Muscle of leg (tissue), 11 donors: ENCODE measurements around the gene PLEKHA8. TPM values are rescaled to one million over a fixed set of nuclear protein-coding genes. Genes with fewer than 3 reads are reported as not detected.

Experiments used
- DNase-seq: peaks from one replicate; pipeline ENCODE4 v3.0.0; 2013
- H3K27ac ChIP-seq: one replicate; pipeline ENCODE4 v1.5.1; 2013; ENCODE audit warnings: mild to moderate bottlenecking, low read length, control low read depth
- H3K27me3 ChIP-seq: one replicate; pipeline ENCODE4 v1.6.1; 2013; ENCODE audit warnings: low read length; ENCODE audit not compliant: control insufficient read depth, insufficient read depth
- H3K36me3 ChIP-seq: one replicate; pipeline ENCODE4 v1.6.1; 2013; ENCODE audit warnings: low read length; ENCODE audit not compliant: control insufficient read depth, insufficient read depth
- H3K4me1 ChIP-seq: one replicate; pipeline ENCODE4 v1.6.1; 2013; ENCODE audit warnings: low read length; ENCODE audit not compliant: control insufficient read depth, insufficient read depth
- H3K4me3 ChIP-seq: one replicate; pipeline ENCODE4 v1.5.1; 2013; ENCODE audit warnings: low read length, control low read depth
- H3K9me3 ChIP-seq: replicated peaks from 2 replicates; pipeline ENCODE4 v1.6.1; 2013; ENCODE audit warnings: low read depth, low read length; ENCODE audit not compliant: control insufficient read depth
- WGBS: methylation state at CpG from one replicate; pipeline ENCODE4 v1.1.5; 2013; ENCODE audit warnings: missing lambda C conversion rate; ENCODE audit not compliant: insufficient coverage; 5-methylcytosine and 5-hydroxymethylcytosine counted together
- polyA plus RNA-seq, 8 donors: library from polyadenylated mRNA; unstranded; fragments of 120-200 nt; gene quantifications; one replicate each; pipeline versions ENCODE4 v1.2.1 to v1.2.3, GENCODE V29; 2013; ENCODE audit warnings: inconsistent platforms in 1 of 8, low replicate concordance in 1 of 8; ENCODE audit not compliant: insufficient read length in 8 of 8, insufficient read depth in 1 of 8
- total RNA-seq: library from RNA; stranded (reverse); fragments of 120-200 nt; gene quantifications from one replicate; pipeline ENCODE4 v1.2.4, GENCODE V29; 2013

Gene PLEKHA8
- total and polyA plus RNA-seq, 9 donors: 7.7 to 13.3 (median 11.2) TPM

- peaks cover 10% of the 10 kb centered on the region for H3K4me1 ChIP-seq
- peaks cover 12% of the 10 kb centered on the region for H3K9me3 ChIP-seq
- DNase-seq: peak; percentile 85
- peak overlapping the region; percentile 39 for H3K27ac ChIP-seq
- no peak overlapping the region for H3K4me3 ChIP-seq
- H3K27me3 ChIP-seq: no peaks in the 10 kb centered on the region
- H3K36me3 ChIP-seq: no peaks in the 10 kb centered on the region
- WGBS: 44% methylated on average over 5 of the region's 6 CpGs
Observed at GRCh38 chr7:30116771-30117170, 88.6 kb downstream of the PLEKHA8 start.

DNA sequence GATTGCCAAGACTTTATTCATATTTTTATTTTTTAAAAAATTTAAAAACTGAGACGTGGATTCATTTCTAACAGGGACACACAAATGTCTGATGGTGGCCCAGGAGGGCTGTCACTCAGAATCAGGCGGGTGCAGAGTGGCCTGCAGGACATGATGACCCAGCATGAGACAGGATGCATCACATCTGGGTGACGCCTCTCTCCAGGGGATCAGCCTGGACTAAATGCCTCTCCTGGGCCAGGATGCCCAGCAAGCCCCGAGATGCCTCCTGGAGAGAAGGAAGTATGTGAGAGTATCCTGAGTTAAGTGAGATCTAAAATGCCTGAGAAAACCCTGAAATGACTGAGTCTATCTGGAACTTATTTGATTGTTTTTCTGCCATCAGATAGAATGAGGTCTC is 89.7 kb downstream of the PLEKHA8 start:
- H3K27ac ChIP-seq: no peak overlapping the region
- DNase-seq: no peak
- H3K36me3 ChIP-seq: no peaks in the 10 kb centered on the region
- H3K4me1 ChIP-seq: peaks cover 10% of the 10 kb centered on the region
- 71% methylated on average over 4 of the region's 4 CpGs for WGBS
- peaks cover 9% of the 10 kb centered on the region for H3K9me3 ChIP-seq
- H3K4me3 ChIP-seq: no peak overlapping the region
- no peaks in the 10 kb centered on the region for H3K27me3 ChIP-seq

- 52% methylated on average over 3 of the region's 4 CpGs for WGBS
- no peak for DNase-seq
- H3K4me1 ChIP-seq: peaks cover 10% of the 10 kb centered on the region
- H3K4me3 ChIP-seq: no peak overlapping the region
- H3K27ac ChIP-seq: no peak overlapping the region
- no peaks in the 10 kb centered on the region for H3K27me3 ChIP-seq
- no peaks in the 10 kb centered on the region for H3K9me3 ChIP-seq
- H3K36me3 ChIP-seq: no peaks in the 10 kb centered on the region
Observed at GRCh38 chr7:30119890-30120577, 91.8 kb downstream of the PLEKHA8 start.

GRCh38 chr7:30133736-30134610 is 105.8 kb downstream of the PLEKHA8 start:
- WGBS: 22% methylated on average over 9 of the region's 13 CpGs

GRCh38 chr7:30134611-30135300 is 106.5 kb downstream of the PLEKHA8 start, which contains the start of gene MTURN:
Gene MTURN (plus strand): TSS chr7:30134986. CDS start chr7:30135137, 151 bp downstream.
- under 1% methylated on average over 94 of the region's 99 CpGs for WGBS
- peak; percentile 88 for DNase-seq
- H3K36me3 ChIP-seq: no peaks in the 10 kb centered on the region
- H3K4me1 ChIP-seq: peaks cover 19% of the 10 kb centered on the region
- no peaks in the 10 kb centered on the region for H3K9me3 ChIP-seq
- H3K27ac ChIP-seq: peak within 1 kb of the TSS; percentile 80
- peaks cover 5% of the 10 kb centered on the region for H3K27me3 ChIP-seq
- peak within 1 kb of the TSS; percentile 72 for H3K4me3 ChIP-seq

More at GRCh38 chr7:30133736-30134610, 105.8 kb downstream of the PLEKHA8 start:
- Histone ChIP-seq H3K9me3 (no peaks in the 10 kb centered on the region), H3K27me3 (peaks cover 5% of the 10 kb centered on the region), H3K4me1 (peaks cover 14% of the 10 kb centered on the region), H3K27ac (peak overlapping the region; percentile 76), H3K36me3 (no peaks in the 10 kb centered on the region), H3K4me3 (peak overlapping the region; percentile 59)
- DNase-seq: no peak

GRCh38 chr7:30135301-30136116 is 107.3 kb downstream of the PLEKHA8 start:
- WGBS: under 1% methylated on average over 93 of the region's 93 CpGs
- H3K9me3 ChIP-seq: no peaks in the 10 kb centered on the region
- H3K4me3 ChIP-seq: peak overlapping the region; percentile 72
- DNase-seq: peak; percentile 77
- H3K36me3 ChIP-seq: no peaks in the 10 kb centered on the region
- peaks cover 22% of the 10 kb centered on the region for H3K4me1 ChIP-seq
- peak overlapping the region; percentile 80 for H3K27ac ChIP-seq
- H3K27me3 ChIP-seq: peaks cover 5% of the 10 kb centered on the region

GRCh38 chr7:30136117-30136731 is 108.0 kb downstream of the PLEKHA8 start:
- Histone ChIP-seq H3K27ac (peak overlapping the region; percentile 45), H3K4me1 (peaks cover 22% of the 10 kb centered on the region), H3K4me3 (peak overlapping the region; percentile 72), H3K36me3 (no peaks in the 10 kb centered on the region), H3K27me3 (peaks cover 5% of the 10 kb centered on the region), H3K9me3 (no peaks in the 10 kb centered on the region)
- 9% methylated on average over 24 of the region's 36 CpGs for WGBS
- no peak for DNase-seq

DNA sequence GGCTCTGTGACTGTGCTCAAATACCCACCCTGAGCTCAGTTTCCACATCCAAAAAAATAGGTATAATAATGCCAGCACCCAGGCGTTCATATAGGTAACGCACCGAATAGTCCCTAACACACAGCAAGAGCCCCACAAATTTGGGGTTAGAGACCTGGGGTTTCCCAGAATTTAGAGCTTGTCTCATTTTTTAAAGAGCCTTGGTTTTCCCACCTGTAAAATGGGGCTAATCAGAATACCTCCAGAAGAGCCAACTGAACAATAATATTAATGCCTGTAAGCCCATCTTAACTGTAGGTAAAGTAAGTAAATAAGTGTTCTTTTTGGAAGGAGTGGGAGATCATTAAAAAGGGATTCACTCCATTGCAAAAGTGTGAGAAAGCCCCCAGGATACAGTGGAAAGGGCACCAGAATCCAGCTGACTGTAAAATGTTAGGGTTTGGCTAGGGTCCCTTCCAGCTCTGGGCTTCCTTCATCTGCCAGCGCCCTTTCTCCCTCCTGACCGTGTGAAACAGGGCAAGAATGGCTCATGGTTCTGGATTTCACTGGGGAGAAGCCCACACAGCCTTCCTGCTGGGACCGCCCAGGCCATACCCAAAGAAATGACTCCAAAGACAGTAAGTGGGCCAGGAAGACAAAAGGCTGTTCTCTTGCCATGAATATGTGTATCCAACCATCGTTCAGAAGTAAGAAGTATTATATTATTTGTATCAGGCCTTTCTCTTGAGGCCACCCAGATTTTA is 108.7 kb downstream of the PLEKHA8 start:
- H3K9me3 ChIP-seq: no peaks in the 10 kb centered on the region
- peak overlapping the region; percentile 13 for H3K27ac ChIP-seq
- no CpG with 5 or more reads among the region's 7 CpGs for WGBS
- no peak for DNase-seq
- H3K4me1 ChIP-seq: peaks cover 28% of the 10 kb centered on the region
- H3K27me3 ChIP-seq: peaks cover 5% of the 10 kb centered on the region
- no peaks in the 10 kb centered on the region for H3K36me3 ChIP-seq
- H3K4me3 ChIP-seq: peak overlapping the region; percentile 72
